SU-DHL-6 (cell line): ENCODE results near the gene CXCR6.

ENCODE experiments used
- CTCF ChIP-seq: fragments of 200-600 bp; sonication (generic); IDR thresholded peaks from one replicate; pipeline ENCODE4 v1.5.1; 2017; ENCODE audit warnings: antibody characterized with exemption, mild to moderate bottlenecking, low read length, moderate library complexity; ENCODE audit not compliant: insufficient read depth, poor library complexity, severe bottlenecking
- EZH2phosphoT487 ChIP-seq: fragments of 200-600 bp; sonication (generic), shearing (Covaris generic); conservative IDR thresholded peaks from 2 replicates; pipeline ENCODE4 v1.6.1; 2018; ENCODE audit warnings: mild to moderate bottlenecking, antibody characterized with exemption, low read length, moderate library complexity, mixed read lengths

- TF ChIP-seq CTCF: no peak
- no peak for TF ChIP-seq EZH2phosphoT487
These were observed 3.6 kb downstream of the CXCR6 start for GRCh38 chr3:45946875-45947274.
